Endothelial cell of umbilical vein (primary cell): ENCODE data around the gene MS4A15. TPM values are rescaled to one million over a fixed set of nuclear protein-coding genes. Genes with fewer than 3 reads are reported as not detected.

ENCODE experiments used
- BruUV-seq: library from RNA; stranded (reverse); fragments of 400-500 nt; replicated peaks from 2 replicates; lab custom pipeline; 2021; lab: Mats Ljungman, UMichigan
- CTCF ChIA-PET: fragments of 300-600, 350-600 bp; sonication (Branson Sonifier 250); formaldehyde crosslinking; loops from one replicate; lab custom pipeline; 2021; ENCODE audit warnings: antibody characterized with exemption, inconsistent platforms; lab: Charles Lee
- POLR2A ChIA-PET: fragments of 300-600, 350-600 bp; sonication (Branson Sonifier 250); formaldehyde crosslinking; loops from one replicate; lab custom pipeline; 2021; ENCODE audit warnings: antibody characterized with exemption, inconsistent platforms; lab: Charles Lee
- DNase-seq: peaks from one replicate; pipeline ENCODE4 v3.0.0-alpha.2; 2011; ENCODE audit warnings: low read depth, low spot score
- FAIRE-seq: peaks from 2 replicates; lab custom pipeline; 2011; peaks lifted over from hg19 to GRCh38; lab: Jason Lieb, UNC
- H2AFZ ChIP-seq: 2 replicates; pipeline ENCODE4 v1.6.0; 2012; ENCODE audit warnings: low read depth, low read length, control low read depth, inconsistent platforms
- H3K27ac ChIP-seq: 2 replicates; pipeline ENCODE4 v1.5.1; 2011; ENCODE audit warnings: low read depth, mild to moderate bottlenecking, control low read depth, low read length, moderate library complexity; ENCODE audit not compliant: insufficient read depth
- H3K27me3 ChIP-seq, 2 experiments: 2 replicates each; pipeline versions ENCODE4 v1.6.0 to v1.6.1; 2011; ENCODE audit warnings: low read length in 2 of 2, mixed read lengths in 1 of 2; ENCODE audit not compliant: control insufficient read depth in 2 of 2, insufficient read depth in 2 of 2
- H3K36me3 ChIP-seq, 2 experiments: 2 replicates in 1 of 2; 3 replicates in 1 of 2; pipeline ENCODE4 v1.5.1; 2011; ENCODE audit warnings: low read length in 2 of 2, mild to moderate bottlenecking in 1 of 2, moderate library complexity in 1 of 2; ENCODE audit not compliant: control insufficient read depth in 2 of 2, insufficient read depth in 2 of 2; ENCODE audit errors: extremely low read depth in 1 of 2
- H3K4me1 ChIP-seq: 3 replicates; pipeline ENCODE4 v1.5.1; 2011; ENCODE audit warnings: mild to moderate bottlenecking, low read length; ENCODE audit not compliant: control insufficient read depth, insufficient read depth; ENCODE audit errors: extremely low read depth
- H3K4me2 ChIP-seq: 2 replicates; pipeline ENCODE4 v1.6.1; 2011; ENCODE audit warnings: low read length, control low read depth, mixed read lengths; ENCODE audit not compliant: insufficient read depth
- H3K4me3 ChIP-seq, 3 experiments: fragments of 200-600 bp in 1 of 3; sonication (generic), shearing (Covaris generic) in 1 of 3; replicated peaks in 1 of 3; 2 replicates each; pipeline ENCODE4 v1.5.1; 2011 to 2016; ENCODE audit warnings: control low read depth in 3 of 3, low read length in 3 of 3, mild to moderate bottlenecking in 2 of 3, inconsistent platforms in 1 of 3, low read depth in 1 of 3, moderate library complexity in 1 of 3; ENCODE audit not compliant: insufficient read depth in 1 of 3
- H3K79me2 ChIP-seq: 2 replicates; pipeline ENCODE4 v1.6.0; 2012; ENCODE audit warnings: low read length, inconsistent platforms; ENCODE audit not compliant: control insufficient read depth, insufficient read depth
- H3K9ac ChIP-seq: replicated peaks from 2 replicates; pipeline ENCODE3; 2011; ENCODE audit warnings: low read length, control low read depth; ENCODE audit not compliant: insufficient read depth; ENCODE audit errors: extremely low read depth
- H3K9me1 ChIP-seq: replicated peaks from 3 replicates; pipeline ENCODE4 v1.6.0; 2011; ENCODE audit warnings: mild to moderate bottlenecking, low read length; ENCODE audit not compliant: control insufficient read depth, insufficient read depth; ENCODE audit errors: extremely low read depth
- H3K9me3 ChIP-seq: replicated peaks from 2 replicates; pipeline ENCODE4 v1.5.1; 2012; ENCODE audit warnings: low read length, inconsistent platforms; ENCODE audit not compliant: control insufficient read depth, insufficient read depth
- H4K20me1 ChIP-seq: replicated peaks from 2 replicates; pipeline ENCODE3; 2011; ENCODE audit warnings: mild to moderate bottlenecking, low read length; ENCODE audit not compliant: control insufficient read depth, insufficient read depth; ENCODE audit errors: extremely low read depth
- CTCF ChIP-seq, 2 donors: IDR thresholded peaks; 1 replicate in 1 of 2; 2 replicates in 1 of 2; pipeline ENCODE4 v1.5.1; 2011; ENCODE audit warnings: low read length in 2 of 2, mild to moderate bottlenecking in 2 of 2, moderate library complexity in 2 of 2, control low read depth in 1 of 2, inconsistent platforms in 1 of 2, low read depth in 1 of 2; ENCODE audit not compliant: insufficient read depth in 1 of 2; ENCODE audit errors: extremely low read depth in 1 of 2
- EZH2 ChIP-seq: IDR thresholded peaks from 2 replicates; pipeline ENCODE4 v1.6.1; 2012; ENCODE audit warnings: borderline replicate concordance, low read depth, mild to moderate bottlenecking, moderate library complexity, low read length, inconsistent platforms; ENCODE audit not compliant: severe bottlenecking
- FOS ChIP-seq: IDR thresholded peaks from 2 replicates; pipeline ENCODE4 v1.6.1; 2011; ENCODE audit warnings: mild to moderate bottlenecking, low read length, moderate library complexity, borderline replicate concordance; ENCODE audit not compliant: insufficient read depth
- GATA2 ChIP-seq: IDR thresholded peaks from 2 replicates; pipeline ENCODE4 v1.7.0; 2011; ENCODE audit warnings: low read depth, mild to moderate bottlenecking, moderate library complexity, mixed read lengths, low read length; ENCODE audit not compliant: insufficient read length, insufficient read depth
- JUN ChIP-seq: IDR thresholded peaks from 2 replicates; pipeline ENCODE4 v1.6.1; 2011; ENCODE audit warnings: borderline replicate concordance, low read depth; ENCODE audit not compliant: insufficient read length, insufficient read depth
- MAX ChIP-seq: IDR thresholded peaks from 2 replicates; pipeline ENCODE4 v1.6.1; 2011; ENCODE audit not compliant: insufficient read depth, insufficient read length
- MYC ChIP-seq: IDR thresholded peaks from one replicate; pipeline ENCODE4 v1.6.1; 2011; ENCODE audit warnings: mild to moderate bottlenecking, low read depth, low read length
- POLR2A ChIP-seq: IDR thresholded peaks from 2 replicates; pipeline ENCODE4 v1.6.1; 2012; ENCODE audit warnings: low read depth, mild to moderate bottlenecking, control low read depth, low read length
- POLR2AphosphoS5 ChIP-seq: IDR thresholded peaks from 2 replicates; pipeline ENCODE4 v1.6.1; 2012; ENCODE audit warnings: low read depth, mild to moderate bottlenecking, control low read depth, low read length, moderate library complexity; ENCODE audit not compliant: insufficient read depth
- dilution Hi-C: fragments of 300-500 bp; cut with MboI; formaldehyde crosslinking; loops from one replicate; pipeline ENCODE4 v1.15.0; 2019; ENCODE audit warnings: low sequenced_read_pairs; ENCODE audit not compliant: extremely low pct_ligation_motif_present
- intact Hi-C: fragments of 100-400 bp; cut with micrococcal nuclease; formaldehyde crosslinking; loops from one replicate; pipeline ENCODE4 v1.10.0; 2022
- polyA plus RNA-seq, 4 experiments: library from polyadenylated mRNA; depleted of rRNA in 3 of 4; stranded (reverse) in 3 of 4; unstranded in 1 of 4; fragments of >200 nt; gene quantifications; 2 replicates each; pipeline versions ENCODE4 v1.2.1 to v1.2.3, GENCODE V29; 2011 to 2012; ENCODE audit warnings: missing spikeins in 1 of 4
- total RNA-seq: library from RNA; stranded (reverse); gene quantifications from 2 replicates; pipeline ENCODE4 v1.2.3, GENCODE V29; 2021

MS4A15 gene
- total and polyA plus RNA-seq, 2 donors (not counting 3 experiments of a cell fraction or from before 2014, with no cell fraction given), result not detected

- dilution Hi-C loops (no loop called here), intact Hi-C loops (no loop called here)
- no peak overlapping the region for H3K9ac ChIP-seq
- H3K4me2 ChIP-seq, result no peak overlapping the region
- H2AFZ ChIP-seq, result no peak overlapping the region
- H3K4me1 ChIP-seq, result peaks cover 5% of the 10 kb centered on the region
- CTCF ChIA-PET, result interaction anchor here (0.9 to 5.3 kb wide), 4 partner anchors 62 to 145 kb away, joined by 3 to 47 read pairs (median 10); no protein-coding TSS in a partner anchor
- H3K36me3 ChIP-seq, result no peaks in the 10 kb centered on the region
- H3K4me3 ChIP-seq, result no peak overlapping the region
- no peaks in the 10 kb centered on the region for H3K9me1 ChIP-seq
- no TSS peak for BruUV-seq
- no peaks in the 10 kb centered on the region for H3K79me2 ChIP-seq
- no peaks in the 10 kb centered on the region for H3K9me3 ChIP-seq
- POLR2A ChIA-PET, result no interaction called here
- TF ChIP-seq MAX, result no peak
- no peak for TF ChIP-seq EZH2
- TF ChIP-seq POLR2A, result no peak
- TF ChIP-seq GATA2, result no peak
- no peak for TF ChIP-seq MYC
- no peak for TF ChIP-seq CTCF (IDR thresholded peaks at IDR 0.05; ENCODE audit: extremely low read depth in 1 of 2, insufficient read depth in 1 of 2, low read depth in 1 of 2, low read length in 2 of 2)
- no peak for TF ChIP-seq JUN
- no peak for TF ChIP-seq POLR2AphosphoS5
- TF ChIP-seq FOS, result no peak
- H3K27ac ChIP-seq, result no peak overlapping the region
- peaks cover 0 to 10% of the 10 kb centered on the region in 2 experiments for H3K27me3 ChIP-seq
- DNase-seq (no peak), FAIRE-seq (no peak)
- no peaks in the 10 kb centered on the region for H4K20me1 ChIP-seq
These were observed 13.1 kb downstream of the MS4A15 start for GRCh38 chr11:60769811-60770210.
